HL-60/S4 (cell line): ENCODE measurements around the gene GGNBP2.

ENCODE experiments used
- in situ Hi-C: fragments of 300-500 bp; cut with MboI; formaldehyde crosslinking; loops from 2 replicates; pipeline ENCODE4 v1.14.3; 2022; ENCODE audit warnings: low sequenced_read_pairs

Gene GGNBP2

DNA sequence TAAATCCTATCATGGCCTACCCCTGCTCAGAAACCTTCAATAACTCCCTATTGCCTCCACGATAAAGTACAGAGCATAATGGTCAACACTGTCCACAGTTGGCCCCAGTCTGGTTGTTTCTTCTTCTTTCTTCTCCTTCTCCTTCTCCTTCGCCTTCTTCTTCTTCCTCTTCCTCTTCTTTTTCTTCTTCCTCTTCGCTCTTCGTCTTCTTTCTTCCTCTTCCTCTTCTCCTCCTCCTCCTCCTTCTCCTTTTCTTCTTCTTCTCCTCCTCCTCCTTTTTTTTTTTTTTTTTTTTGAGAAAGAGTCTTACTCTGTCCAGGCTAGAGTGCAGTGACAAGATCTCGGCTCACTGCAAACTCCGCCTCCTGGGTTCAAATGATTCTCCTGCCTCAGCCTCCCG lies 80.5 kb downstream of the GGNBP2 start:
- in situ Hi-C loops, result loop anchor here (25.0 kb wide), 1 partner anchor 412 kb away; no protein-coding TSS in a partner anchor

DNA sequence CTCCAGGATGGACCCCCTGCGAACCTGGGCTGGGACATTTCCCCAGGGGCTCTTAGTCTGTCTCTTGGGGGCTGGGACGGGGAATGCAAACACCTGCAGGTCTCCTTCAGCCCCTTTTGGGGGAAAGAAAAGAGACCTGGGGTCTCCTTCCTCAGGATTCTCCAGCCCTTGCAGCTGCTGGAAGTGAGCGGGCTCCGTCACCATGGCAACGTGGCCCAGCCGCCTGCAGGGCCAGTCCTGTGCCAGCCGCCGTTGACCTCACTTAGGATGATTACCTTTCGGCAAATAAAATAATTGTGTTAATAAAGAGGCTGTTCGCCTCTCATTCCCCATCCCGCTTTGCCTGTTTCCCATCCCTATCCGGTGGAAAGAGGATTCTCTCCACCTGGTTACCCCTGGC lies 82.4 kb downstream of the GGNBP2 start:
- in situ Hi-C loops, result loop anchor here (25.0 kb wide), 1 partner anchor 410 kb away; no protein-coding TSS in a partner anchor

DNA sequence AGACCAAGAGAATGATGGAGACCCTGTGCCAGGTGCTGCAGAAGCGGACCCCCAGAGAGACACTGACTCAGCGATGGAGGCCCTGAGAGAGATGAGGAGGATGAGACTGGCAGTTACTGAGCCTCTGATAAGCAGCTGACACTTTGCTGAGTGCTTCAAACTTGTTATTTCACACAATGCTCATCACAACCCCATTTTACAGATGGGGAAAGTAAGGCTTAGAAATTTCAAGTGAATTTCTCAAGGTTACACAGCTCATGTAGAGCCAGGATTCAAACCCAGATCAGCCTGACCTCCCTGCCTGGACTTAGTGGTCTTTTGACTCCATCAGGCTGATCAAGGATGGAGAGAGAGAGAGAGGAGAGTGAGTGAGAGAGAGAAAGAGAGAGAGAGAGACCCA lies 83.9 kb downstream of the GGNBP2 start:
- in situ Hi-C loops, result loop anchor here (25.0 kb wide), 1 partner anchor 409 kb away; no protein-coding TSS in a partner anchor

DNA sequence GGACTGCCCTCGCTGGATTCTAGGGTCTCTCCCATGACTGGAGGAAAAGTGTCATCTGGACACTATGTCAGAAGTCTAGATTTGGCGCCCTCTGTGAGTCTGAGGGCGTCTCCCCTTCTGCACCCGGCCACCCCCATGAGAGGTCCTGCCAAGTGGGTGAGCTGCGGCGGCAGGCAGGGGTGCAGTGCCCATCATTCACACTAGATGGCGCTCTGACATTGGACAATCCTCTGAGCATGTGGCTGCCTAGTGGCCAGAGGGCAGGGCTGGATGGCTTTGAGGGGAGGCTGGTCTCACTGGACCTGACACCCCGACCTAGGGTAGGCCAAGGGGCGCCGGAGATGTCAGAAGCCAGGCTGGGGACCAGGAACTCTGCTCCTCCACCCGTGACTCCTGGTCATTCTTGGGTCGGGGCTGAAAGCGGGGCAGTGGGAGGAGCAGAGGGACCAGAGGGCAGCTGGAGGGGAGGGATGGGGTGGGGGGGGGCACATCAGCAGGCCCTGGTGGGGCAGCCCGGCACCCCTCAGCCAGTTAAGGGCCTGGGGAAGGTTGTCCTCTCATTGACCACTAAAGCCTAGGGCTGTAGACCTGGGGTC lies 84.6 kb downstream of the GGNBP2 start:
- in situ Hi-C loops, result loop anchor here (25.0 kb wide), 1 partner anchor 408 kb away; no protein-coding TSS in a partner anchor

GRCh38 chr17:36629970-36630502 lies 85.3 kb downstream of the GGNBP2 start:
- in situ Hi-C loops, result loop anchor here (25.0 kb wide), 1 partner anchor 407 kb away; no protein-coding TSS in a partner anchor

- in situ Hi-C loops, result loop anchor here (25.0 kb wide), 1 partner anchor 406 kb away; no protein-coding TSS in a partner anchor
Observed at GRCh38 chr17:36631022-36631421, 86.3 kb downstream of the GGNBP2 start.

GRCh38 chr17:36632916-36633771 lies 88.4 kb downstream of the GGNBP2 start:
- in situ Hi-C loops, result loop anchor here (25.0 kb wide), 1 partner anchor 404 kb away; no protein-coding TSS in a partner anchor
